ENCODE results near the gene RBM17. TPM values are rescaled to one million over a fixed set of nuclear protein-coding genes. Genes with fewer than 3 reads are reported as not detected.

RBM17 gene
- total and polyA plus RNA-seq, 9 donors: 56.2 to 94.4 (median 70.3) TPM

DNA sequence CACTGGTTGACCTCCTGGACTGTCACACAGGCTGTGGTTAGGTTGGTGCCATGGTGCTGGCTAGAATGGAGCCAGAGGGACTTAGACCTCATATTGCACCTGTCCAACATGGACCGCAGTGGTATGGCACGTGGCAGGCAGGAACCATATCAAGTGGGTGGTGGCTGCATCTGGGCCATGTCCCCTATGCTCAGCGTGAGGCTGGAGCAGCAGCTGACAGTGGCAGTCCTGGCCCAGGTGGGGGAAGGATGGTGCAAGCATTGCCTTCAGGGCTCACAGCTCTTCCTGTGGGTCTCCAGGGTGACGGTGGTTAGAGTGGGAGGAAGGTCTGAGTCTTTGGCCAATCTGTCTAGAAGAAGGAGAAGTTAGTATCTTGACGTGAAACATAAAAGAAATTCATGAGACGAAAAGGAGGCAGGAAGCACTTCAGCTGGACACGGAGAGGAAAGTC is 59.4 kb downstream of the RBM17 start:
- Histone ChIP-seq H3K27me3 (no peaks in the 10 kb centered on the region), H3K4me1 (ENCODE audit: insufficient read depth) (peaks cover 25% of the 10 kb centered on the region), H3K9me3 (no peaks in the 10 kb centered on the region), H3K36me3 (no peaks in the 10 kb centered on the region), H3K27ac (no peak overlapping the region), H3K4me3 (no peak overlapping the region)
- no peak for DNase-seq
- 73 to 87% (median 84%) methylated on average over 7 of the region's 7 CpGs for WGBS, 3 donors
- TF ChIP-seq, protein P1, sequence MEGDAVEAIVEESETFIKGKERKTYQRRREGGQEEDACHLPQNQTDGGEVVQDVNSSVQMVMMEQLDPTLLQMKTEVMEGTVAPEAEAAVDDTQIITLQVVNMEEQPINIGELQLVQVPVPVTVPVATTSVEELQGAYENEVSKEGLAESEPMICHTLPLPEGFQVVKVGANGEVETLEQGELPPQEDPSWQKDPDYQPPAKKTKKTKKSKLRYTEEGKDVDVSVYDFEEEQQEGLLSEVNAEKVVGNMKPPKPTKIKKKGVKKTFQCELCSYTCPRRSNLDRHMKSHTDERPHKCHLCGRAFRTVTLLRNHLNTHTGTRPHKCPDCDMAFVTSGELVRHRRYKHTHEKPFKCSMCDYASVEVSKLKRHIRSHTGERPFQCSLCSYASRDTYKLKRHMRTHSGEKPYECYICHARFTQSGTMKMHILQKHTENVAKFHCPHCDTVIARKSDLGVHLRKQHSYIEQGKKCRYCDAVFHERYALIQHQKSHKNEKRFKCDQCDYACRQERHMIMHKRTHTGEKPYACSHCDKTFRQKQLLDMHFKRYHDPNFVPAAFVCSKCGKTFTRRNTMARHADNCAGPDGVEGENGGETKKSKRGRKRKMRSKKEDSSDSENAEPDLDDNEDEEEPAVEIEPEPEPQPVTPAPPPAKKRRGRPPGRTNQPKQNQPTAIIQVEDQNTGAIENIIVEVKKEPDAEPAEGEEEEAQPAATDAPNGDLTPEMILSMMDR (IDR thresholded peaks at IDR 0.05): no peak
- TF ChIP-seq EP300 (IDR thresholded peaks at IDR 0.05) (no peak), POLR2A (IDR thresholded peaks at IDR 0.05) (no peak)
- intact Hi-C loops (cut with DNase I): loop anchor here in 1 of 4 donors (10.0 kb wide), 1 partner anchor 57 kb away; the partner anchor contains the start of gene PFKFB3

DNA sequence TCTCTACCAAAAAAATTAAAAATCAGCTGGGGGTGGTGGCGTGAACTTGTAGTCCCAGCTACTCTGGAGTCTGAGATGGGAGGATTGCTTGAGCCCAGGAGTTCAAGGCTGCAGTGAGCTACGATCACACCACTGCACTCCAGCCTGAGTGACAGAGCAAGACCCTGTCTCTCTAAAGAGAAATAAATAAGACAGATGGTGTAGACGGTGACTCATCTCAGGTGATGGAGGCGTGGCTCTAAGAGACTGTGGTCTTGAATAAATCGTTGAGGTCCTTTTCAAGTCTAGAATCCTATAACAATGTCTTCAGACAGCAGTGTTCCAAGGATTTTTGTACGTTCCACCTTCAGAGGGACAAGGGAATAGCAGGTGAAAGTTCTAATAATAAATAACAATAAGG is 60.1 kb downstream of the RBM17 start:
- intact Hi-C loops (cut with DNase I): loop anchor here in 1 of 4 donors (10.0 kb wide), 1 partner anchor 56 kb away; the partner anchor contains the start of gene PFKFB3
- no peak for DNase-seq
- H3K4me3 ChIP-seq: no peak overlapping the region
- WGBS, 3 donors: 81 to 85% (median 81%) methylated on average over 6 of the region's 6 CpGs
- no peak overlapping the region for H3K27ac ChIP-seq
- no peaks in the 10 kb centered on the region for H3K36me3 ChIP-seq
- no peak for TF ChIP-seq POLR2A (IDR thresholded peaks at IDR 0.05)
- no peak for TF ChIP-seq EP300 (IDR thresholded peaks at IDR 0.05)
- TF ChIP-seq, protein P1 (IDR thresholded peaks at IDR 0.05): no peak
- peaks cover 23% of the 10 kb centered on the region for H3K4me1 ChIP-seq (ENCODE audit: insufficient read depth)
- H3K9me3 ChIP-seq: no peaks in the 10 kb centered on the region
- H3K27me3 ChIP-seq: no peaks in the 10 kb centered on the region

DNA sequence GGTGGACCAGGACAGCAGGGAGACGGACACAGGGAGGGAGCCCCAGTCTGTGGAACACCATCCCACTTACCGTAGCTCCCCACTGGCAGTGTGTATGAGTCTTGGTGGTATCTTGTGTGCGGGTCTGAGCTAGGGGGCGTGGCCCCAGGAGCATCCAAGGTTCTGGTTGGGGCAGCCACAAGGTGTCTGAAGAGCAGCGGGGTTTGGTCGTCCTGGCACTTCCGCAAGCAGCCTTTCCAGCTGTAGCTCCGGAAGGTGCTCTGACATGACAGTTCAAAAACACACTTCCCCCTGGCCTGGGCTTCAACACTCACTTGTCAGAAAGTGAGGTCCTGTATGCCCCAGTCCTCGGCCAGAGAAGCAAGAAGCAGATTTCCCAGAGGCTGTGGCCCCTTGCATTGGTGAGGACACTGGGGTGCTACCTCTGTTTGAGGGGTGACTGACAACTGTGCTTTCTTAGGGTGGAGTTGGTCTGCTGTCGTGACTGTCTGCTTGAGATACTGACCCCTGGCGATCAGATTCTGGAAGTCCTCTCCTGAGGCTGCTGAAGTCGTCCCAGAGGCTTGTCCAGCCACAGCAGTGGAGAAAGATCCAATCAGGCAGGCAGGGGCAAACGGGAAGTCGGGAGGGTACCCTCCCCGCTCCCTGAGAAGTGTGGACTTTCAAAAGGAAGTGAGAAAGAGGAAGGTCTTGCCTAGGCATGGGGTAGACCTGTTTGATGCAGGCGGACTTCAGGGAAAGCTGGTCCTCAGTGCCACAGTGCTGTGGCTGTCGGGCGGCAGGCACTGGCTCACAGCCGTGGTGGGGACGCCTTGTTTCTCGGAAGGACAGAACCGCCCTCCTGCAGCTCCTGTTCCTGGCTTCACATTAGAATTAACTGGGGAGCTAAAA is 62.5 kb downstream of the RBM17 start:
- Histone ChIP-seq H3K36me3 (no peaks in the 10 kb centered on the region), H3K27me3 (no peaks in the 10 kb centered on the region), H3K4me1 (ENCODE audit: insufficient read depth) (peaks cover 20% of the 10 kb centered on the region), H3K9me3 (no peaks in the 10 kb centered on the region), H3K4me3 (no peak overlapping the region), H3K27ac (peak overlapping the region in 1 of 2 donors; percentile 39)
- peak in 1 of 5 donors; percentile 54 for DNase-seq
- WGBS, 3 donors: 39 to 50% (median 41%) methylated on average over 22 of the region's 22 CpGs
- TF ChIP-seq, protein P1 (IDR thresholded peaks at IDR 0.05): peak in 2 of 3 donors; percentile 36 to 45
- no peak for TF ChIP-seq POLR2A (IDR thresholded peaks at IDR 0.05)
- intact Hi-C loops (cut with DNase I): no loop called here

DNA sequence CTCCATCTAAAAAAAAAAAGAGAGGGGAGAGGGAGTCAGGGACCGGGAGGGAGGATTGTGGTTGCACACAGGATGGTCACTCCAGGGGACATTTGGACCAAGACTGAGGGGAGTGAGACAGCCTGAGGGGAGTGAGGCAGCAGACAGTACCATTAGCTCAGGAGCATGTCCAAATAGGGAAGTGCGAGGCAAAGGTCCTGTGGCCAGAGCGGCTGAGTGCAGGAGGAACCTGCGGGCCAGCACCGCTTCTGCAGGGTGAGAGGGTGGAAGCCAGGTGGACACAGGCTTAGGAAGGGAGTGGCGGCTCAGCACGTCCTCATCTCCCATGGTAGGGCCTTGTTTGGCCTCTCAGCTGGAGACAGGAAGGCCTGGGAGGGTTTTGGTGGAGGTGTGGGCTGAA is 65.0 kb downstream of the RBM17 start:
- WGBS, 3 donors: 81 to 93% (median 91%) methylated on average over 7 of the region's 7 CpGs
- intact Hi-C loops (cut with DNase I): no loop called here

DNA sequence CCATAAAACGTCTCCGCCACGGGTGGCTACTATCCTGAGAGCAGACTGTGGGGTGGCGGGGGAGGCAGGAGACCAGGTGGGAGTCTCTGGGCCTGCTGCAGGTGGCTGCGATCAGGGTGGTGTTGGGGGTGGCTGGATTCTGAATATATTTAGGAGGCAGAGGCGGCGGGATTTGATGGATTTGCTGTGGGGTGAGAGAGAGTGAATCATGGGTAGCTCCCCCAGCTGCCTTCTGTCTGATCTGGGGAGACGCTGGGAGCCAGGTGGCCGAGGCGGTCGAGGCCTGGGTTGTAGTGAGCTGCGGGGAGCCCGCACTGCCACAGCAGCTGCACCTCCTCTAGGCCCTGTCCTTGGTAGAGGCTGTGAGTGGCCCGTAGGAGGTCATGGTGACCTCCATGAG is 65.7 kb downstream of the RBM17 start:
- Histone ChIP-seq H3K9me3 (no peaks in the 10 kb centered on the region), H3K27ac (peak overlapping the region in 1 of 2 donors; percentile 10), H3K27me3 (no peaks in the 10 kb centered on the region), H3K4me3 (no peak overlapping the region), H3K36me3 (no peaks in the 10 kb centered on the region), H3K4me1 (ENCODE audit: insufficient read depth) (peaks cover 20% of the 10 kb centered on the region)
- TF ChIP-seq, protein P1 (IDR thresholded peaks at IDR 0.05): no peak
- TF ChIP-seq POLR2A (IDR thresholded peaks at IDR 0.05) (no peak), EP300 (IDR thresholded peaks at IDR 0.05) (no peak)
- 28 to 48% (median 40%) methylated on average over 14 of the region's 14 CpGs for whole genome bisulfite sequencing, 3 donors
- intact Hi-C loops (cut with DNase I): no loop called here
- DNase-seq: peak in 4 of 5 donors; percentile 52 to 73 (median 66)

More for the DNA sequence above, 65.0 kb downstream of the RBM17 start:
- H3K4me3 ChIP-seq: no peak overlapping the region
- no peak for DNase-seq
- H3K36me3 ChIP-seq: no peaks in the 10 kb centered on the region
- H3K4me1 ChIP-seq (ENCODE audit: insufficient read depth): peaks cover 20% of the 10 kb centered on the region
- TF ChIP-seq POLR2A (IDR thresholded peaks at IDR 0.05): no peak
- H3K9me3 ChIP-seq: no peaks in the 10 kb centered on the region
- no peaks in the 10 kb centered on the region for H3K27me3 ChIP-seq
- no peak overlapping the region for H3K27ac ChIP-seq
